Measurements from ENCODE around the gene KATNAL1.

Gene KATNAL1

GRCh38 chr13:30307194-30307970, at the start of gene KATNAL1:
Gene KATNAL1, minus strand, starts transcription at chr13:30307551. Its CDS starts 23,774 bp downstream, at chr13:30283777.
- peak; percentile 82 for DNase-seq (ENCODE audit: low spot score)

DNA sequence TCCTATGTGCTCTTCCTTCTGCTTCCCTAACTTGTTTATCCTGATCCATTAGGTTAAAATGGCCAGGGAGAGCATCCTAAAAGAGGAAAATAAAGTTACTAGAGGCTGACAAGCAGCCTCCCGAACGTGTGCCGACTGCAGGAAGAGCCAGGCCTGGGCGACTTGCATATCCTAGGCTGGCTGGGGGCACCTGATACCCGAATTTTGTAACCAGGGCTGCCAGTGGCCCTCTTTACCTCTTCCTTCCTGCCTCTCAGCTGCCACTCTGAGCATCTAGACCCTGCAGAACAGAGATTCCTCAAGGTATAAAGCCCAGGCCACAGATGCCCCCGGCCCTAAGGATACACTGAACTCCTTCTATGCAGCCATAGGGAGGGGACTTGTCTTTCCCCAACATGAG, 48.5 kb upstream of the KATNAL1 start:
- DNase-seq (ENCODE audit: low spot score): no peak

GRCh38 chr13:30355384-30355699, 48.0 kb upstream of the KATNAL1 start:
- DNase-seq (ENCODE audit: low spot score): peak; percentile 60

DNA sequence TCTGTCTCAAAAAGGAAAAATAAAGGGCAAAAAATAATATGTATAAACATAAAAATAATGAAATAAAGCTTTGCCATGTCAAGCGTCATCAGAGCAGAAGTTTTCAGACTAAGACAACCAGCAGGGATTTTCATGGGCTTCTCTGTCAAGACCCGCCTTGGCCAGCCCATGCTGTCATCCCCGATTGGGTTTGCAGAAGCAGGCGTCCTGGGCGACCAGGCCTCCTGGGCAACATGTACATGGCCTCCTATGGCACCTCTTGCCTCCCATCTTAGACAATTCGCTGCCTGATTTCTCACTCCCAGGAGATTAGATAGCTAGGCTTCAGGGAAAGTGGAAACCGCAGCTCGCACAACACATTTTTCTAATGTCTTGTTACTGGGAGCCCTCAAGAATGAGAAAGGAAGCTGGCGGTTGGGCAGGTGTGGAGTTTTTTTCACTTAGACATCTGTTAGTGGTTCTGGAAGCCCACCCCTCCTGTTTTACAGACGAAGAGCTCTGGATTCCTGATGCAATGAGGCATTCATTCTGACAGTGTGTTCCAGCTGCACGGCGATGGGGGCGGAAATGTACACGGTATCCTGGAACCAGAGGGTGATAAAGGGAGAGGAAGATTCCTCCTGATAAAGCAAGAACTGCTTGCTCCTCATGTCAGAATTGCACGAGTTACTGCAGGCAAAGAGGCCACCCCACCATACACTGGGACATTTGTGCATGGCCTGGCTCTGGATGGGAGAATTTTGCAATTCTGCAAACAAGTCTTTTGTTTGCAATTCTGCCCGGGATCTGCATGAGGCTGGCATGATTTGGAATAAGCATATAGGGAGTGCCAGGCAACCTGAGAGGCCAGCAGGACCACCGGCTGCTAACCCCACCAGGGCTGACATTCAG, 47.4 kb upstream of the KATNAL1 start:
- DNase-seq (ENCODE audit: low spot score): no peak

DNA sequence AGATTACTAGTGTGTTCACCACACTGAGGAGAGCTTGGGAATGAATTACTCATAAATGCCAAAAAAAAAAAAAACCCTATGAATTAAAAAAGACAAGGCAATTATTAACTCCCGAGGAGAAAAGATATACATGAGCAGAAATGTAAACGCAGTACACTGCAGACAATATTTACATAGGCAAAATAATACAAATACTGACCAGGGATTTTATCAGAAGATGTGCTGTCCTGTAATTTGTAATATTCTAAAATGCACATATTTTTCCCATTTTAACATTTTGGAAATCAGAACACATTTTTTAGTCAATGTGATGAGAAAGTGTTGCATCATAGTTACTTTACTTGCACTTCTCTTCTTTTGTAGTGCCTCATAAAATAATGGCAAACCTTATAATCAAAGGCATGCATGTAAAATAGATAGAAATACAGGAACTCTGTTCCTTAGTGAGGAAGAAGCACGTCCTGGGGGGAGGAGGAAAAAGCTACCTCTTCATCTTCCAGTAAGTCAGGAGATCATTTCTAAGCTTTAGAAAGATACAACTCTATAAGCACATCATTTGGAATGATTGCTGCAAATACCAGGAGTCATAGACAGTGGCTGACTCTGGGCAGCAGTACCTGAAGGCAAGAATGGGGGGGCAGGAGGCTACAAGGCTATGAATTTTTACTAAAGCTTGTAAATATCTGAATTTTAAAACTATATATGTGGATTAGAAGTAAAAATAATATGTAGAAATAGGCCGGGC, 46.3 kb upstream of the KATNAL1 start:
- no peak for DNase-seq (ENCODE audit: low spot score)

DNA sequence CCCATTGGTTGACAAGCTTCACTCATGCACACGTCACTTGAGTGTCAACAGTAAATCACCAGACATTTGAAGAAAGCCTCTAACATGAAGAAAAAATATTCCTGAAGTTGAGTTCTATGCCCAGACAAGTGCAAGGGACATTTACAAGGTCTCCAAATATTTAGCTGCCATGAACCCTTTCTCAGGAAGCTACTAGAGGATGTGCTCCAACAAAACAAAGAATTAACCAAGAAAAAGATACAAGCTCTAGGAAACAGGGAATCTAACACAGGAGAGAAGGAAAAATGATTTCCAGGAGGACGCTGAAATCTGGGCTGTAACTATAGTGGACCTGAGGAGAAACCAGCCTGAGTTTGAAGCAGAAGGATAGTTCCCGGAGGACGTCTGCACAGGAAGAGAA, 45.7 kb upstream of the KATNAL1 start:
- no peak for DNase-seq (ENCODE audit: low spot score)

- no peak for DNase-seq (ENCODE audit: low spot score)
These were observed 44.8 kb upstream of the KATNAL1 start for GRCh38 chr13:30352121-30352520.

DNA sequence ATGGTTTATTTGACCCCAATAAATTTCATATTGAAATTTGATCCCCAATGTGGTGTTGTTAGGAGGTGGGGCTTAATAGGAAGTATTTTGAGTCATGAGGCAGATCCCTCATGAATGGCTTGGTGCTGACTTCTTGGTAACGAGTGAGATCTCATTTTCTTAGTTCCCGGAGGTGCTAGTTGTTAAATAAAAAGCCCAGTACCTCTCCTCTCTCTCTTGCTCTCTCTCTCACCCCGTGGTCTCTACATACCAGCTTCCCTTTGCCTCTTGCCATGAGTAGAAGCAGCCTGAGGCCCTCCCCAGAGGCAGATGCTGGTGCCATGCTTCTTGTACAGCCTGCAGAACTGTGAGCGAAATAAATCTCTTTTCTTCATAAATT, 39.4 kb upstream of the KATNAL1 start:
- DNase-seq (ENCODE audit: low spot score): no peak

DNA sequence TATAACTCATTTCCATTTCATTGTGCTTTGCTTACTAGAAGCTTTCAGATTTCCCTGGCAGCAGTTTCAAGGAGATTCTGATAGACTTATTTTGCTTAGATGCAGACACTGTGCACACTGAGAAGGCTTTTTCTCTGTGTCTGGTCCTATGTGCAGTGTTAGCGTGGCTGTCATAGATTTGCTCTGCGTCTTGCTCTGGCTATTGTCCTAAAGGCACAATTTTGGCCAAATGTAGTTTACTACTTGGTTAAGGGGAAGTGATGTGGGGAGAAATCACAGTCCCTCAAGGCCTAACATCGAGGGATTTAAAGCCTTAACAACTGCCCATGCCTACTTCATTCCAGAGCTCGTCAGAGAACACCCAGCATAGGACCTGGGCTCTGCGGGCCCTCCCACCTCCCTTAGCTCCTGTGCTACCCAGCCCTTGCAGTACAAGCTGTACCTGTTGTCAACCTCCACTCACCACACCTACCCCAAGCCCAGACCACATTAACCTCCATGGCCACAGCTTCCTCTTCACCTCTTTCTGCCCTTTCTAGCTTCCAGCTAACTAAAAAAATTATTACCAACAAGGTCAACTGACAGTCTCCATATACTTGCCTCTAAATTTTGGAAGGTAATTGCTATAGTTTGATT, 38.9 kb upstream of the KATNAL1 start:
- no peak for DNase-seq (ENCODE audit: low spot score)

DNA sequence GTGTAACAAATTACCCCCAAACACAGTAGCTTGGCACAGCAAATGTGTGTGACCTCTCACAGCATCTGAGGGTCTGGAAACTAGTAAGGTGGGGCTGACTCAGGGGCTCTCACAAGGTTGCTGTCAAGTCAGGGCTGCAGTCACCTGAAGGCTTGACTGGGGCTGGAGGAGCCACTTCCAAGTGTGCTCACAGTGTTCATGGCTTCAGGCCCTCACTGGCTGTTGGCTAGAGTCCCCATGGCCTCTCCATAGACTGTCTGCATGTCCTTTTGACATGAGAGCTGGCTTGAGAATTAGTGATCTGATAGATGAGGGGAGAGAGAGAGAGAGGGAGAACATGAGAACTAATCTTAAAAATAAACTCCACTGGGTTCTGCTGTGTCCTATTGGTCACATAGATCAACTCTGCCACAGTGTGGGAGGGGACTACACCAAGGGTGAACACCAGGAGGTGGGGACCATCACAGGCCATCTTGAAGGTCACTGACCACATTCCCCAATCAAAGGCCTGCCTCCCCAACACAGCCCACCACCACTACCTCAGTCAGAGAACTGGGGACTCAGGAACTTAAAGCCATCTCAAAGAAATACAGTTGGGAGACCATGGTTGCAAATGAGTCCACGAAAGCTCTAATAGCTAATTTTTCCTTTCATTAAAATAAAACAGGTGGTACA, 38.2 kb upstream of the KATNAL1 start:
- DNase-seq (ENCODE audit: low spot score): no peak

GRCh38 chr13:30341815-30342570, 34.6 kb upstream of the KATNAL1 start:
- DNase-seq (ENCODE audit: low spot score): peak; percentile 29

DNA sequence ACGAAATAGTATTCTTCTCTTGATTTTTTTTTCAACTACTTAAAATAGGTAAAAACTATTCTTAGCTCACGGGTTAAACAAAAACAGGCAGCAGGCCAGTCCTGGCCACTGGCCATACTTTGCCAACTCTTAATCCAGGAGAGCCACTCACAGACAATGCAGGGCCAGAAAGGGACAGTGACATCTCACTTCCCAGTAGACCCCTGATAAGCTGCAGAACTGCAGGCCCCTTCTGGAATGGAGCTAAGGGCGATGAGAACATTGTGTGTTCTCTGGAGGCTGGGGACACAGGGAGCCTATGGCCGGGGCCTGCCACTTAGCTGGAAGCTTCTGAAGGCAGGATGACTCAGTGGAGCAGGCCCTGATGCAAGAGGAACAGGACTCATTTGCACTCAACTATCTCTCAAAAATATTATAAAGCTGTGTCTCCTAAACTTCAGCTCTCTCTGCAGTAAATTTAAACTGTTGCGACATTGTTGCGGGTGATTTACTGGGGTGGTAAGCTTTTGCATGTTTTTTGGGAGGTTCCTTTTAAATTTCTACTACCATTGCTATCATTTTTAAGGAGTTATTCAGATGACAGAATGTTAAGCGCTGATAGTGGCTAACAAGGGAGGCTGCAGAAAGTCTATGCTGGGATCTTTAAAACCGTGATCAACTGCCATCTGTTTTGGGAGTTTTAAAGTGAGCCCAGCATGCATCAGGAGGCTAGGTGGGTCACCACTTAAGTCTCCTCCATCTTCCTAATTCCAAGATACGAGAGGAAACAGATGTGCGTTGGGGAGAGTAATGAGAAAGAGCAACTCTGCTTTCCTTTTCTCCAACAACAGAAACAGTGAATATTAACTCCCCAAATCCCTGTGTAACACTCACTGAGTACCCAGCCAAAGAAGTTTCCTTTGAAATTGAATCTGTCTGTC, 33.2 kb upstream of the KATNAL1 start:
- DNase-seq (ENCODE audit: low spot score): no peak

DNA sequence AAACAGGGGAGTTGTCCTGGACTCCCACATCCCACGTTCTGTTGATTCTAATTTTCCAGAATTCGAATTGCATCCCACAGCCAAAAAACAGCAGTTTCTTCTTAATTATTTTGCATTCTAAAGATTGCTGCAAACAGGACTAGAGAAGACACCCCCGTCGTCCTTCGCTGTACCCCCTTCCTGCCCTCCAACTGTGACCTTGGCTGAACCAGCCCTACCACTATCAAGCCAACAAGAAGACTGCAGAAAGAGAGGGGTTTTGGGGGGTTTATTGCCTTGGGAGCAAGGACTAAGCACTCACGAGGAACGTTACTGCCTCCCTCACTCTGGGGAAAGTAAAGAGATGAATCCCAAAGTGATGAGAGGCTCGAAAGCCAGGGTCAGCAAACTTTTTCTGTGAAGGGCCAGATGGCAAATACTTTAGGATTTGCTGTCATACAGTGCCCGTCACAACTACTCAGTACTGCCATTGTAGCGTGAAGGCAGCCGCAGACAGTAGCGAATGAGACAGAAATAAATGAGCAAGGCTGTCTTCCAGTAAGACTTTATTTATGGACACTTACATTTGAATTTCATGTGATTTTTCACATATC, 32.5 kb upstream of the KATNAL1 start:
- no peak for DNase-seq (ENCODE audit: low spot score)

DNA sequence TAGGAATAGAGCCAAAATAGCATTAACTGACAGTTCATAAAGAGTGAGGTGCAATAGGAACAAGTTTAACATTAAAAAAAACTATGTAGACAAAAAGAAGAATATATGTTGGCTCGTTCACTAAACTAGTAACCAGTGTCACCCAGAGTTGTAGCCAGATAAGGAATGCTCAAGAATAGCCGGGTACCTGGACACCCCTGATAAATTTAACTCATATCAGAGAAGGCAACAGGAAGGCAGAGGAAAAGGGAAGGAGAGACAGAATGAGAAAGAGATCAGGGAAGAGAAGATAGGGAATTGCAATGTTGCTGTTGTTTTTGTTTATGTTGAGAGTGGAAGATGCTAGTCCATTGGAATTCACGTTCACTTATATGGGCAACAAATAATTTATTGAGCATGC, 31.6 kb upstream of the KATNAL1 start:
- DNase-seq (ENCODE audit: low spot score): no peak

DNA sequence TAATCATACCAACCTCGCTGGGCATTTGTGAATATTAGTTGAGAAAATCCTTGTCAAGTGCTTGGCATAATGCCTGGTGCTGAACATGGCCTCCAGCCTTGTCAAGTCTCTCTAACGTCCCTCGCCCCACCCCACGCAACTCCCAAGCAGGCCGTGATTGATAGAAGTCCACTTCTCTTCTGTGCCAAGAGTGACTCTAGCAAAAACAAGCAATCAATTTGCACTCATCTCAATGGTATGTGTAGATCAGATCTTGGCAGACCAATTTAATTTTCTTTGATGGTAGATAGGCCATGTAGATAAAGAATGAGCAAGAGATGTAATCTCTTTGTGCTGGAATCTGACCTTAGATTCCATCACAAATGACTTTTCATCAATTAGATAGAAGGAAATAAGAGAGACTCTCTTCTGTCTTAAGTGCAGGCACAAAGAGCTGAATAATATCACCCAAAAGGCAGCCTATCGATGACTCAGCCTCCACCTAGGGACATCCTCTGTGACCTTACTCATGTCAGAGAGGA, 31.0 kb upstream of the KATNAL1 start:
- no peak for DNase-seq (ENCODE audit: low spot score)

DNA sequence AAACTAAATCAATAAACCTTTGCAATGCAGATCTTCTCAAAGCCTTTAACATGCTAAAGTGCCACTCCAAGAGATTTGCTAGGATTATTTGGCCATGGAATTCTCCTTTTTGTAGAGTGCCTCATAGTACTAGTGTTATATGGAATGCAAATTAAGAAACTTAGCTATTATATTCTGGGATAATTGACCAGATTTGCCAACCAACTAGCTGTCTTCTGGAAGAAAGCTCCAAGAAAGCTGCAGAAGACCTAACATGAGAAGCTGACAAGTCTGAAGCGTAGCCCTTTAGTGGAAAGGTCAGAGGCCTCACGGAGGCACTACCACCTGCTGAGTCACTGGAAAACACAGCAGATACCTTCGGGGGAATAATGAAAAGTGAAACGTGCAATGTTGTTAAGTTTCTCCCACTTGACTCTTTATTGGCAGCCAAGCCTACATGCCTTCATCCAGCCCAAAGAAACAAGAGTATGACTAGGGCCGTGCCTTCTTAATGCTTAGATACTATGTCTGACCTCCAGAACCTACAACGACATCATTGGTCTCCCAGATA, 29.8 kb upstream of the KATNAL1 start:
- DNase-seq (ENCODE audit: low spot score): no peak

DNA sequence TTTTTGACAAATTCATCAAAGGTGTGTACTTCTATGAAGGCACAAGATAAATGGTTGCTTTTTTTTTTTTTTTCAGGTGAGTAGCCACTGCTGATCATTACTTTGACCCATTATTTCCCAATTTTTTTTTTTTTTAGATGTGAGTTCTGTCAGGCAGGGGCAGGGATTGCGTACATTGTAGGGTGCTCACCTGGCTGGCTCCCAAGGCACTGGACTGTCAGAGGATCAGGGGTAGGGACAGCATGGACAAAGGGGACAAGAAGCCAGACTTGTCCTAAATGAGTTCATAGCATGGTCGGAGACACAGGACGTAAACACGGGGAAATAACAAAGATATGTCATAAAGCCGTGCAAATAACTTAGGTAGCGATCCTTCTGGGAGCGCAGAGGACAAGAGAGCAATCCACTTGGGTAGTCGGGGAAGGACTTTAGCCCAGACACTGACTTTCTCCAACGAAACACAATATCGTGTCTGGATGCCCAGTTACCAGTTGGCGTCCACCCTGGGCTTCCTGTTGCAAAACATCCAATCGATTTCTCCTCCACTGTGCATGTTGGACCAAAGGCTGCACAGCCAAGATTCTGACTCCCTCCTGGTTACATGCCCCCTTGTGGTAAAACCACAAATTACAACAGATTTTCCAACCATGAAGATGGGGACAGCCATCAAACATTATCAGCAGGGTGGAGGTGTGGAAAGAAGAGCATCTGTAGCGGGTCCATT, 27.5 kb upstream of the KATNAL1 start:
- DNase-seq (ENCODE audit: low spot score): peak; percentile 53

GRCh38 chr13:30333616-30334015, 26.3 kb upstream of the KATNAL1 start:
- DNase-seq (ENCODE audit: low spot score): no peak
